GM23248 (cell line): ENCODE results near the gene CTNND2.

Experiments
- EZH2 ChIP-seq: fragments of 200-600 bp; sonication (generic); IDR thresholded peaks from 2 replicates; pipeline ENCODE4 v1.6.1; 2018; ENCODE audit warnings: antibody characterized with exemption, mild to moderate bottlenecking; ENCODE audit not compliant: insufficient read depth, poor library complexity, severe bottlenecking
- EZH2phosphoT487 ChIP-seq: fragments of 200-600 bp; sonication (generic); IDR thresholded peaks from 2 replicates; pipeline ENCODE4 v1.6.1; 2018; ENCODE audit warnings: antibody characterized with exemption, moderate library complexity, mild to moderate bottlenecking, low read depth; ENCODE audit not compliant: insufficient read depth

DNA sequence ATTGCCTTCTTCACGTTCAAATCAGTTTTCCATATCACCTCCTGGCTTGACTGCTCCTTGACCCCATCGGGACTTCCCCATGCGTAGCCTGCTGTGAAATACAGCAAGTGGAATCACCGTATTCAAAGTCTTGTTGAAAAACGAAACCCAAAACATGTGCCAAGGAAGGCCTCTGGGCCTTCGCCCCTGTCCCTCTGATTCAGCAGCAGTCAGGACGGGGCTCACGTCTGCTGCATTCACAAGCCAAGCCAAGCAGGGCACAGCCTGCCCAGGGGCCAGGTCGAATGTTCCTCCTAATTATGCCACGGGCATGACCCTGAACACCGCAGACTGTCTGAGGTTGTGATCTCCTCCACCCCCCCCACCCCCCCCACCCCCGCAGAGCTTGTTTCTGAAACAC is 960 bp upstream of the CTNND2 start:
- no peak for TF ChIP-seq EZH2phosphoT487
- no peak for TF ChIP-seq EZH2
